HEK293 (cell line): ENCODE results near the gene NFIX.

ENCODE experiments used
- CTCF ChIA-PET: fragments of 350-600 bp; formaldehyde crosslinking; extraction: SDS; loops from one replicate; lab custom pipeline; 2021; ENCODE audit warnings: antibody characterized with exemption; lab: Yijun Ruan, JAX
- POLR2A ChIA-PET: fragments of 300-600 bp; formaldehyde crosslinking; extraction: SDS; loops from one replicate; lab custom pipeline; 2020; ENCODE audit warnings: antibody characterized with exemption, inconsistent platforms; lab: Yijun Ruan, JAX
- H3K27ac ChIP-seq: fragments of 200-500 bp; sonication (Bioruptor generic); 2 replicates; pipeline ENCODE4 v1.5.1; 2014; ENCODE audit warnings: low read depth, low read length, control low read depth, inconsistent platforms; ENCODE audit errors: extremely low read depth
- H3K36me3 ChIP-seq, 2 experiments: fragments of 200-500 bp in 1 of 2; sonication (Bioruptor generic) in 1 of 2; 1 replicate in 1 of 2; 2 replicates in 1 of 2; pipeline ENCODE4 v1.5.1; 2014 to 2017; ENCODE audit warnings: inconsistent platforms in 2 of 2, low read length in 2 of 2; ENCODE audit not compliant: control insufficient read depth in 2 of 2, insufficient read depth in 1 of 2
- H3K4me1 ChIP-seq: fragments of 200-500 bp; sonication (Bioruptor generic); 2 replicates; pipeline ENCODE4 v1.5.1; 2014; ENCODE audit warnings: mild to moderate bottlenecking, low read length, inconsistent platforms; ENCODE audit not compliant: control insufficient read depth, insufficient read depth
- H3K4me3 ChIP-seq: 2 replicates; pipeline ENCODE4 v1.5.1; 2011; ENCODE audit warnings: low read depth, mild to moderate bottlenecking, control low read depth, low read length, moderate library complexity
- H3K9me3 ChIP-seq: fragments of 200-500 bp; sonication (Bioruptor generic); 2 replicates; pipeline ENCODE4 v1.5.1; 2014; ENCODE audit warnings: low read depth, low read length, inconsistent platforms; ENCODE audit not compliant: control insufficient read depth, insufficient read depth
- KLF9 ChIP-seq: fragments of 450-650 bp; formaldehyde crosslinking; IDR thresholded peaks from 2 replicates; pipeline ENCODE4 v1.5.1; 2016; ENCODE audit warnings: missing biosample characterization, missing genetic modification characterization, low read depth
- MZF1 ChIP-seq: fragments of 450-650 bp; formaldehyde crosslinking; IDR thresholded peaks from 2 replicates; pipeline ENCODE4 v1.5.1; 2017; ENCODE audit warnings: missing biosample characterization, missing genetic modification characterization, borderline replicate concordance
- PATZ1 ChIP-seq: fragments of 450-650 bp; formaldehyde crosslinking; IDR thresholded peaks from 2 replicates; pipeline ENCODE4 v1.5.1; 2016; ENCODE audit warnings: missing biosample characterization, missing genetic modification characterization
- PRDM10 ChIP-seq: fragments of 450-650 bp; formaldehyde crosslinking; IDR thresholded peaks from 2 replicates; pipeline ENCODE4 v1.5.1; 2016; ENCODE audit warnings: missing biosample characterization, missing genetic modification characterization
- ZBTB48 ChIP-seq: fragments of 450-650 bp; formaldehyde crosslinking; IDR thresholded peaks from 2 replicates; pipeline ENCODE4 v1.5.1; 2016; ENCODE audit warnings: missing biosample characterization, missing genetic modification characterization
- ZFP41 ChIP-seq: fragments of 450-650 bp; formaldehyde crosslinking; IDR thresholded peaks from 2 replicates; pipeline ENCODE4 v1.5.1; 2016; ENCODE audit warnings: missing biosample characterization, missing genetic modification characterization, borderline replicate concordance
- ZNF146 ChIP-seq: fragments of 450-650 bp; formaldehyde crosslinking; IDR thresholded peaks from 2 replicates; pipeline ENCODE4 v1.5.1; 2016; ENCODE audit warnings: missing biosample characterization, missing genetic modification characterization
- ZNF155 ChIP-seq: fragments of 450-650 bp; formaldehyde crosslinking; IDR thresholded peaks from 2 replicates; pipeline ENCODE4 v1.5.1; 2016; ENCODE audit warnings: missing biosample characterization, missing genetic modification characterization
- ZNF157 ChIP-seq: fragments of 450-650 bp; formaldehyde crosslinking; IDR thresholded peaks from 2 replicates; pipeline ENCODE4 v1.5.1; 2016; ENCODE audit warnings: missing biosample characterization, missing genetic modification characterization
- ZNF16 ChIP-seq: fragments of 450-650 bp; formaldehyde crosslinking; IDR thresholded peaks from 2 replicates; pipeline ENCODE4 v1.5.1; 2016; ENCODE audit warnings: low read depth, missing biosample characterization, missing genetic modification characterization
- ZNF24 ChIP-seq: fragments of 450-650 bp; formaldehyde crosslinking; IDR thresholded peaks from 2 replicates; pipeline ENCODE4 v1.5.1; 2016; ENCODE audit warnings: missing biosample characterization, missing genetic modification characterization
- ZNF37A ChIP-seq: fragments of 450-650 bp; IDR thresholded peaks from 2 replicates; pipeline ENCODE4 v1.5.1; 2018; ENCODE audit warnings: missing biosample characterization, missing genetic modification characterization
- ZNF449 ChIP-seq: fragments of 450-650 bp; formaldehyde crosslinking; IDR thresholded peaks from 2 replicates; pipeline ENCODE4 v1.5.1; 2017; ENCODE audit warnings: missing biosample characterization, mild to moderate bottlenecking, missing genetic modification characterization, moderate library complexity
- ZNF654 ChIP-seq: fragments of 450-650 bp; formaldehyde crosslinking; IDR thresholded peaks from 2 replicates; pipeline ENCODE4 v1.5.1; 2016; ENCODE audit warnings: low read depth, missing biosample characterization, missing genetic modification characterization
- ZNF660 ChIP-seq: fragments of 450-650 bp; IDR thresholded peaks from 2 replicates; pipeline ENCODE4 v1.5.1; 2018; ENCODE audit warnings: missing biosample characterization, mild to moderate bottlenecking, missing genetic modification characterization
- ZNF701 ChIP-seq: fragments of 450-650 bp; formaldehyde crosslinking; IDR thresholded peaks from 2 replicates; pipeline ENCODE4 v1.5.1; 2016; ENCODE audit warnings: missing biosample characterization, missing genetic modification characterization
- ZNF830 ChIP-seq: fragments of 450-650 bp; IDR thresholded peaks from 2 replicates; pipeline ENCODE4 v1.5.0; 2018; ENCODE audit warnings: missing biosample characterization, missing genetic modification characterization, low read depth, mild to moderate bottlenecking, moderate library complexity
- ZSCAN5A ChIP-seq: fragments of 450-650 bp; formaldehyde crosslinking; IDR thresholded peaks from 2 replicates; pipeline ENCODE4 v1.5.1; 2016; ENCODE audit warnings: missing biosample characterization, missing genetic modification characterization
- TF ChIP-seq, protein P1 (sequence below): fragments of 450-650 bp; formaldehyde crosslinking; IDR thresholded peaks from 2 replicates; pipeline ENCODE4 v1.5.1; 2016; ENCODE audit warnings: missing biosample characterization, missing genetic modification characterization, borderline replicate concordance

NFIX gene

DNA sequence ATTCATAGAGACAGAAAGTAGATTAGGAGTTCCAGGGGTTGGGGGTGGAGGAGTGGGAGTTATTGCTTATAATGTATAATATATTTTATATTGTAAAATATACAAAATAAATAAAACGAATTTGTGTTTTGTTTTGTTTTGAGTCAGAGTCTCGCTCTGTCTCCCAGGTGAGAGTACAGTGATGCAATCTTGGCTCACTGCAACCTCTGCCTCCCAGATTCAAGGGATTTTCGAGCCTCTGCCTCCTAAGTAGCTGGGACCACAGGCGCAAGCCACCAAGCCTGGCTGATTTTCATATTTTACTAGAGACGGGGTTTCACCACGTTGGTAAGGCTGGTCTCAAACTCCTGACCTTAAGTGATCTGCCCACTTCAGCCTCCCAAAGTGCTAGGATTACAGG, 35.8 kb upstream of the NFIX start:
- TF ChIP-seq, protein P1, sequence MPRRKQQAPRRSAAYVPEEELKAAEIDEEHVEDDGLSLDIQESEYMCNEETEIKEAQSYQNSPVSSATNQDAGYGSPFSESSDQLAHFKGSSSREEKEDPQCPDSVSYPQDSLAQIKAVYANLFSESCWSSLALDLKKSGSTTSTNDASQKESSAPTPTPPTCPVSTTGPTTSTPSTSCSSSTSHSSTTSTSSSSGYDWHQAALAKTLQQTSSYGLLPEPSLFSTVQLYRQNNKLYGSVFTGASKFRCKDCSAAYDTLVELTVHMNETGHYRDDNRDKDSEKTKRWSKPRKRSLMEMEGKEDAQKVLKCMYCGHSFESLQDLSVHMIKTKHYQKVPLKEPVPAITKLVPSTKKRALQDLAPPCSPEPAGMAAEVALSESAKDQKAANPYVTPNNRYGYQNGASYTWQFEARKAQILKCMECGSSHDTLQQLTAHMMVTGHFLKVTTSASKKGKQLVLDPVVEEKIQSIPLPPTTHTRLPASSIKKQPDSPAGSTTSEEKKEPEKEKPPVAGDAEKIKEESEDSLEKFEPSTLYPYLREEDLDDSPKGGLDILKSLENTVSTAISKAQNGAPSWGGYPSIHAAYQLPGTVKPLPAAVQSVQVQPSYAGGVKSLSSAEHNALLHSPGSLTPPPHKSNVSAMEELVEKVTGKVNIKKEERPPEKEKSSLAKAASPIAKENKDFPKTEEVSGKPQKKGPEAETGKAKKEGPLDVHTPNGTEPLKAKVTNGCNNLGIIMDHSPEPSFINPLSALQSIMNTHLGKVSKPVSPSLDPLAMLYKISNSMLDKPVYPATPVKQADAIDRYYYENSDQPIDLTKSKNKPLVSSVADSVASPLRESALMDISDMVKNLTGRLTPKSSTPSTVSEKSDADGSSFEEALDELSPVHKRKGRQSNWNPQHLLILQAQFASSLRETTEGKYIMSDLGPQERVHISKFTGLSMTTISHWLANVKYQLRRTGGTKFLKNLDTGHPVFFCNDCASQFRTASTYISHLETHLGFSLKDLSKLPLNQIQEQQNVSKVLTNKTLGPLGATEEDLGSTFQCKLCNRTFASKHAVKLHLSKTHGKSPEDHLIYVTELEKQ (tag by site-specific recombination) = no peak
- TF ChIP-seq ZNF660 (tag by site-specific recombination) (no peak), ZFP41 (tag by site-specific recombination) (no peak), KLF9 (tag by site-specific recombination) (no peak), ZSCAN5A (tag by site-specific recombination) (no peak), ZNF830 (no peak), ZNF449 (no peak), MZF1 (tag by site-specific recombination) (no peak)
- TF ChIP-seq, all 188 proteins: peak for 0
- H3K27ac ChIP-seq = no peak overlapping the region
- no peaks in the 10 kb centered on the region for H3K9me3 ChIP-seq
- H3K4me3 ChIP-seq = no peak overlapping the region
- ChIA-PET POLR2A (no interaction called here), CTCF (interaction anchor here (0.7 to 1.6 kb wide), 2 partner anchors 18 to 73 kb away, joined by 3 to 6 read pairs; no protein-coding TSS in a partner anchor)
- peaks cover 4% of the 10 kb centered on the region for H3K4me1 ChIP-seq
- H3K36me3 ChIP-seq = peaks cover 5 to 9% of the 10 kb centered on the region in 2 experiments; a peak in 2 of 3 replicates

- Histone ChIP-seq H3K36me3 (no peaks in the 10 kb centered on the region), H3K27ac (peak overlapping the region; percentile 60; the same call in 1 of the 2 replicates), H3K4me3 (peak overlapping the region; percentile 40), H3K4me1 (no peaks in the 10 kb centered on the region), H3K9me3 (no peaks in the 10 kb centered on the region)
- ChIA-PET CTCF (interaction anchor here (0.6 to 3.5 kb wide), 94 partner anchors 8 to 1597 kb away, joined by 3 to 71 read pairs (median 4); partner anchors contain the start of genes CALR, DNASE2, FARSA and GADD45GIP1), POLR2A (interaction anchor here (0.6 to 1.5 kb wide), 14 partner anchors 9 to 221 kb away, joined by 3 to 7 read pairs (median 4); partner anchors contain the start of genes CALR, FARSA, NACC1 and RAD23A)
- no peak for TF ChIP-seq ZNF701 (tag by site-specific recombination)
- peak; percentile 23; the same call in 1 of the 2 replicates for TF ChIP-seq ZNF146 (tag by site-specific recombination)
- TF ChIP-seq ZNF16 (tag by site-specific recombination) = peak; percentile 91
- no peak; the same call in 1 of the 2 replicates for TF ChIP-seq ZNF24 (tag by site-specific recombination)
- peak; percentile 47 for TF ChIP-seq ZNF654 (tag by site-specific recombination)
- TF ChIP-seq ZBTB48 = peak; percentile 38; the same call in 1 of the 2 replicates
- TF ChIP-seq ZNF157 (tag by site-specific recombination) = no peak
- TF ChIP-seq ZNF37A = no peak
- TF ChIP-seq PRDM10 = peak; percentile 63
- peak; percentile 97 for TF ChIP-seq PATZ1 (tag by site-specific recombination)
- TF ChIP-seq ZNF155 (tag by site-specific recombination) = no peak
Observed at GRCh38 chr19:12965017-12965811, 30.1 kb upstream of the NFIX start.
